ENCODE results near the gene SPATA20.

DNA sequence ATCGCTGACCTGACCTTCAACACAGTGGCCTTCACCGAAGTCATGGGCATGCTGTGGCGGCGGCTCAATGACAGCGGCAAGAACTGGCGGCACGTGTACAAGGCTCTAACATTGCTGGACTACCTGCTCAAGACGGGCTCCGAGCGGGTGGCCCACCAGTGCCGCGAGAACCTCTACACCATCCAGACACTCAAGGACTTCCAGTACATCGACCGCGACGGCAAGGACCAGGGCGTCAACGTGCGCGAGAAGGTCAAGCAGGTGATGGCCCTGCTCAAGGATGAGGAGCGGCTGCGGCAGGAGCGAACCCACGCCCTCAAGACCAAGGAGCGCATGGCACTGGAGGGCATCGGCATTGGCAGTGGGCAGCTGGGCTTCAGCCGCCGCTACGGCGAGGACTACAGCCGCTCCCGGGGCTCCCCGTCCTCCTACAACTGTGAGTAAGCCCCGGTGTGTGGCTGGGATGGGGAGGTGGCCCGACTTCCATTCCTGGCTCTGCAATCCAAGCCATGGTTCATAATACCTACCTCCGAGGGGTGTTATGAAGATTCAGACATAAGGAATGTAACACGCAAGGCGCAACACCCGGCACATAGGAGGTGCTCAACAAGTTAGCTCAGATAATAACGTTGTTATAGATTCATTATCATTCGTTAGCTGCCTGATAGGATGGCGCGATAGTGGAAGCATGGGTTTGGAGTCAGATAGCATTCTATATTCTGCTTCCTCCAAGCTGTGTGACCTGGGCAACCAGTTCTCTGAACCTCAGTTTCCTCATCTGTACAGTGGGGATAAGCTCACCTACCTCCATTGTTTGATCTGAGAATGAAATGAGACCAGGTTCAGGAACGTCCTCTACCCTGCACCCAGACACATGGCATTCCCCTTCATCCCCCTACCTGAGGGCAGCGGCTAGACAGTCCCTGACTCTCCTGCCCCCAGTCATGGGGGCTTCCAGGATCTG lies 10.0 kb upstream of the SPATA20 start:
- TF ChIP-seq EZH2 (IDR thresholded peaks at IDR 0.05; ENCODE audit: low read depth, low read length, severe bottlenecking), result no peak
- no peak for TF ChIP-seq GABPA (IDR thresholded peaks at IDR 0.05; ENCODE audit: borderline replicate concordance, insufficient read depth, low read length)
- TF ChIP-seq, protein P1, sequence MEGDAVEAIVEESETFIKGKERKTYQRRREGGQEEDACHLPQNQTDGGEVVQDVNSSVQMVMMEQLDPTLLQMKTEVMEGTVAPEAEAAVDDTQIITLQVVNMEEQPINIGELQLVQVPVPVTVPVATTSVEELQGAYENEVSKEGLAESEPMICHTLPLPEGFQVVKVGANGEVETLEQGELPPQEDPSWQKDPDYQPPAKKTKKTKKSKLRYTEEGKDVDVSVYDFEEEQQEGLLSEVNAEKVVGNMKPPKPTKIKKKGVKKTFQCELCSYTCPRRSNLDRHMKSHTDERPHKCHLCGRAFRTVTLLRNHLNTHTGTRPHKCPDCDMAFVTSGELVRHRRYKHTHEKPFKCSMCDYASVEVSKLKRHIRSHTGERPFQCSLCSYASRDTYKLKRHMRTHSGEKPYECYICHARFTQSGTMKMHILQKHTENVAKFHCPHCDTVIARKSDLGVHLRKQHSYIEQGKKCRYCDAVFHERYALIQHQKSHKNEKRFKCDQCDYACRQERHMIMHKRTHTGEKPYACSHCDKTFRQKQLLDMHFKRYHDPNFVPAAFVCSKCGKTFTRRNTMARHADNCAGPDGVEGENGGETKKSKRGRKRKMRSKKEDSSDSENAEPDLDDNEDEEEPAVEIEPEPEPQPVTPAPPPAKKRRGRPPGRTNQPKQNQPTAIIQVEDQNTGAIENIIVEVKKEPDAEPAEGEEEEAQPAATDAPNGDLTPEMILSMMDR (IDR thresholded peaks at IDR 0.05; ENCODE audit: control extremely low read depth in 1 of 3, insufficient read depth in 1 of 3, low read depth in 1 of 3, low read length in 3 of 3), result no peak
- no peak for TF ChIP-seq NRF1 (IDR thresholded peaks at IDR 0.05; ENCODE audit: low read depth, low read length)
- no peak for TF ChIP-seq CBX8 (IDR thresholded peaks at IDR 0.05; ENCODE audit: borderline replicate concordance, low read depth, low read length)
- no peak for TF ChIP-seq POLR2AphosphoS5 (IDR thresholded peaks at IDR 0.05; ENCODE audit: low read depth, low read length)
- no peak for TF ChIP-seq SP2 (IDR thresholded peaks at IDR 0.05; ENCODE audit: low read length)
- TF ChIP-seq, protein P2, sequence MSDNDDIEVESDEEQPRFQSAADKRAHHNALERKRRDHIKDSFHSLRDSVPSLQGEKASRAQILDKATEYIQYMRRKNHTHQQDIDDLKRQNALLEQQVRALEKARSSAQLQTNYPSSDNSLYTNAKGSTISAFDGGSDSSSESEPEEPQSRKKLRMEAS (IDR thresholded peaks at IDR 0.05), result no peak
